T-helper 2 cell treated with Interferon-gamma antibody and Interleukin-4, amounts not matched to agents 5 μg/mL and 100 μg/mL, for 36 hours (primary cell): ENCODE measurements around the gene AP4S1.

ENCODE experiments used
- DNase-seq: peaks from one replicate; pipeline ENCODE4 v3.0.0; 2021; ENCODE audit warnings: low spot score
- H3K27ac Mint-ChIP-seq: one replicate; pipeline ENCODE4 v1.8.0; 2021; ENCODE audit warnings: mild to moderate bottlenecking, mixed read lengths
- H3K27me3 Mint-ChIP-seq: one replicate; pipeline ENCODE4 v1.8.0; 2021; ENCODE audit warnings: low read depth, mixed read lengths
- H3K36me3 Mint-ChIP-seq: one replicate; pipeline ENCODE4 v1.8.0; 2021; ENCODE audit warnings: low read depth, mixed read lengths
- H3K4me1 Mint-ChIP-seq: one replicate; pipeline ENCODE4 v1.8.0; 2021; ENCODE audit warnings: low read depth, mixed read lengths
- H3K4me3 Mint-ChIP-seq: one replicate; pipeline ENCODE4 v1.8.0; 2022; ENCODE audit warnings: mild to moderate bottlenecking, moderate library complexity, mixed read lengths
- H3K9me3 Mint-ChIP-seq: one replicate; pipeline ENCODE4 v1.8.0; 2021; ENCODE audit warnings: mixed read lengths

The AP4S1 gene

DNA sequence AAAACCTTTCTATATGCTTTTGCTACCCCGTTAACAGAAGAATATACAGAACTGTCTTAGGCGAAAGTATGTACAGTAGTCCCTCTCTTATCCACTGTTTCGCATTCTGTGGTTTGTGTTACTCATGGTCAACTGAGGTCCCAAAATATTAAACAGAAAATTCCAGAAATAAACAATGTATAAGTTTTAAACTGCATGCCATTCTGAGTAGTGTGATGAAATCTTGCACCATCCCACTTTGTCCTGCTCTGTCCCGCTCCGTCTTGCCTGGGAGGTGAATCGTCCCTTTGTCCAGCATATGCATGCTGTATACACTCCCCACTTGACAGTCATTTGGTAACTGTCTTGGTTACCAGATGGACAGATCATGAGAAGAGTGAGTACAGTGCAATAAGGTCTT, 70.8 kb downstream of the AP4S1 start:
- no peaks in the 10 kb centered on the region for H3K4me1 Mint-ChIP-seq
- no peaks in the 10 kb centered on the region for H3K9me3 Mint-ChIP-seq
- no peak for DNase-seq
- no peak overlapping the region for H3K4me3 Mint-ChIP-seq
- no peaks in the 10 kb centered on the region for H3K27me3 Mint-ChIP-seq
- no peak overlapping the region for H3K27ac Mint-ChIP-seq
- peaks cover 30% of the 10 kb centered on the region for H3K36me3 Mint-ChIP-seq

GRCh38 chr14:31097081-31097480, 71.6 kb downstream of the AP4S1 start:
- Mint-ChIP-seq H3K27ac (no peak overlapping the region), H3K4me1 (no peaks in the 10 kb centered on the region)

DNA sequence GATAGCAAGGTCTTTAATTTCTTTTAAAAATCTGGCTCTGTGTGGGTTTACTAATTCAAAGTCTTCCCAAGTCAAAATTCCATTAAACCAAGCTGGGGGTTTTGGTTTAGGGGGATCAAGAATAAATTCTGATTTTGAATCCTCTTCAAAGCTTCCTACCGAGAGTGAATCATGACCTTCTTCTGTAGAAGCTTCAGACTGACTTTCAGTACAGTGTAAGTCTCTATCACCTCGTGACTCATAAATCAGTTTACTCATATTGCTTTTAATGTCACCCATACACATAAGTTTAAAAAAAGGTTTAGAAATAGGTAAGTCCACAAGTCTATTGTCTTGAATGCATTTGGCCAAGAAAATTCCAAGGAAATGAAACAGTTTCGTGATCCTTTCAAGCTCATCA, 81.3 kb downstream of the AP4S1 start:
- Mint-ChIP-seq H3K36me3 (peaks cover 60% of the 10 kb centered on the region), H3K27ac (no peak overlapping the region), H3K9me3 (peaks cover 4% of the 10 kb centered on the region), H3K4me1 (peaks cover 1% of the 10 kb centered on the region), H3K4me3 (no peak overlapping the region), H3K27me3 (no peaks in the 10 kb centered on the region)
- DNase-seq: no peak

More at GRCh38 chr14:31097081-31097480, 71.6 kb downstream of the AP4S1 start:
- Mint-ChIP-seq H3K27me3 (no peaks in the 10 kb centered on the region), H3K4me3 (no peak overlapping the region), H3K36me3 (peaks cover 38% of the 10 kb centered on the region), H3K9me3 (no peaks in the 10 kb centered on the region)
- DNase-seq: no peak

- no peaks in the 10 kb centered on the region for H3K27me3 Mint-ChIP-seq
- H3K9me3 Mint-ChIP-seq: no peaks in the 10 kb centered on the region
- H3K4me1 Mint-ChIP-seq: peaks cover 1% of the 10 kb centered on the region
- H3K36me3 Mint-ChIP-seq: peaks cover 53% of the 10 kb centered on the region
- DNase-seq: no peak
- no peak overlapping the region for H3K4me3 Mint-ChIP-seq
- no peak overlapping the region for H3K27ac Mint-ChIP-seq
Measured at GRCh38 chr14:31109257-31109656, 83.8 kb downstream of the AP4S1 start.

DNA sequence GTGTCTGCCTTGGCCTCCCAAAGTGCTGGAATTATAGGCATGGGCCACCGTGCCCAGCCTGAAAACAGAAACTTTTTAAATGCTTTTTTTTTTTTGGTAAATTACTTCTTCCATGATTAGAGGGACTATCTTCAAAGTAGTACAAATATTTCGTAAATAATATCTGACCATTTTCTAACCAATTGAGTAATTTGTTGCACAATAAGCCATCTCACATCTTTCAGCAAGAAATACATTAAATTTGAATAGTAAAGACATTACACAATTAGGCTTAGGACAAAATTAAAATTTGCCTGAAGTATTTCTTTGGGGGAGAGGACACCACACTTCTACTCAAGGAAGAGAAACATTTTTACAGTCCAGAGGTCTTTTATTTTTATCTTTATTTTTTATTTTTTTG, 85.4 kb downstream of the AP4S1 start:
- peaks cover 48% of the 10 kb centered on the region for H3K36me3 Mint-ChIP-seq
- no peak for DNase-seq
- H3K27me3 Mint-ChIP-seq: no peaks in the 10 kb centered on the region
- no peak overlapping the region for H3K4me3 Mint-ChIP-seq
- peaks cover 1% of the 10 kb centered on the region for H3K4me1 Mint-ChIP-seq
- no peaks in the 10 kb centered on the region for H3K9me3 Mint-ChIP-seq
- H3K27ac Mint-ChIP-seq: no peak overlapping the region

- Mint-ChIP-seq H3K9me3 (no peaks in the 10 kb centered on the region), H3K27ac (no peak overlapping the region), H3K27me3 (no peaks in the 10 kb centered on the region), H3K36me3 (peaks cover 54% of the 10 kb centered on the region), H3K4me3 (no peak overlapping the region), H3K4me1 (no peaks in the 10 kb centered on the region)
- no peak for DNase-seq
Measured at GRCh38 chr14:31113794-31114193, 88.3 kb downstream of the AP4S1 start.

DNA sequence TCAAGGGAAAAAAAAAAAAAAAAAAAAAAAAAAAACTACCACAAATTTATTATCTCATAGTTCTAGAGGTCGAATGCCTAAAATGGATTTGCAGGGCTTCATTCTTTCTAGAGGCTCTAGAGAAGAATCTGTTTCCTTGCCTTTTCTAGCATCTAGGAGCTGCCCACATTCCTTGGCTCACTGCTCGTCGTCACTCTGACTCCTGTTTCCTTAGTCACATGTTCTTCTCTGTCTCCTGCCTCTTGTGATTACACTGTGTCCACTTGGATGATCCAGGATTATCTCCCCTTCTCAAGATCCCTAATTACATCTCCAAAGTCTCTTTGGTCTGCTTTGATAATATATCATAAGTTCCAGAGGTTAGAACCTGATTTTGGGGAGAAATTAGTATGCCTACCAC, 93.4 kb downstream of the AP4S1 start:
- Mint-ChIP-seq H3K9me3 (no peaks in the 10 kb centered on the region), H3K36me3 (peaks cover 59% of the 10 kb centered on the region), H3K4me1 (peaks cover 9% of the 10 kb centered on the region), H3K4me3 (no peak overlapping the region), H3K27me3 (no peaks in the 10 kb centered on the region), H3K27ac (peak overlapping the region; percentile 56)
- DNase-seq: no peak

GRCh38 chr14:31122098-31122611, 96.7 kb downstream of the AP4S1 start:
- DNase-seq: no peak
- Mint-ChIP-seq H3K27me3 (no peaks in the 10 kb centered on the region), H3K4me1 (peaks cover 20% of the 10 kb centered on the region), H3K4me3 (no peak overlapping the region), H3K27ac (no peak overlapping the region), H3K9me3 (no peaks in the 10 kb centered on the region), H3K36me3 (peaks cover 60% of the 10 kb centered on the region)

DNA sequence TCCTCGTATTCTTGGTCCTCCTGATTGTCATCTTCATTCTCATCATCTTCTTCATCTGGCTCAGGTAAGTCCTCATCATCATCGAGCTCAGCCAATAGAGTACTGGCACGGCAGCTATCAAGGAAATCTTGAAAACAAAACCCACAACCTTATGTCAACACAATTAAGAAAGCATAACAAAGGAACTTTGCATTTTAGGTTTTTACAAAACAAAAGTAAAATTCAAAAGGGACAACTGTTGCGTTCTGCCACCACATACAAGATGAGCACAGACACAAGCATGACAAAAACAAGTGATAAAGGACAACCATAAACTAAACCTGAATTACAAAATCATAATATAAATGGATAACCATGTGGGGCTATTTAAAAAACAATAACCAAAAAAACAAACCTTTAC, 97.5 kb downstream of the AP4S1 start:
- no peak for DNase-seq
- Mint-ChIP-seq H3K4me1 (peaks cover 27% of the 10 kb centered on the region), H3K27me3 (no peaks in the 10 kb centered on the region), H3K27ac (no peak overlapping the region), H3K36me3 (peaks cover 64% of the 10 kb centered on the region), H3K4me3 (no peak overlapping the region), H3K9me3 (no peaks in the 10 kb centered on the region)

DNA sequence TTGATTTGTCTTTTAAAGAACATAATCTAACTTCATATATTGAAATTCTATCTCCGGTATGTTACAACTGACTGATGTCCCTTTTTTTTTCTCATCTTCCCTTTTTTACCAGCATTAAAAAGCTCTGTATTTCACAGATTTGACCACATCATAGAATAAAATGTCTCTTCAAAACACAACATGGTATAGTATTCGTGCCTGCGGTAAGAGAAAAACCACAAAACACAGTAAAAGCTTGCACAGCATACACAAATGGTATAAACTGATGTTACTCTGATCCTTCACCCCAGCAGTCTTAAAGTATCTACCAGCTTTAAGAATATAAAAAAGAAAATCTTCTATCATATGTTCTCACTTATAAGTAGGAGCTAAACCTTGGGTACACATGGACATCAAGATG, 98.7 kb downstream of the AP4S1 start:
- DNase-seq: no peak
- no peaks in the 10 kb centered on the region for H3K27me3 Mint-ChIP-seq
- peak overlapping the region; percentile 58 for H3K27ac Mint-ChIP-seq
- H3K36me3 Mint-ChIP-seq: peaks cover 63% of the 10 kb centered on the region
- peaks cover 37% of the 10 kb centered on the region for H3K4me1 Mint-ChIP-seq
- H3K4me3 Mint-ChIP-seq: peak overlapping the region; percentile 34
- H3K9me3 Mint-ChIP-seq: no peaks in the 10 kb centered on the region

- Mint-ChIP-seq H3K36me3 (peaks cover 62% of the 10 kb centered on the region), H3K27me3 (no peaks in the 10 kb centered on the region), H3K4me1 (peaks cover 38% of the 10 kb centered on the region), H3K27ac (peak overlapping the region; percentile 50), H3K4me3 (peak overlapping the region; percentile 10), H3K9me3 (no peaks in the 10 kb centered on the region)
- no peak for DNase-seq
Measured at GRCh38 chr14:31125231-31125630, 99.8 kb downstream of the AP4S1 start.

DNA sequence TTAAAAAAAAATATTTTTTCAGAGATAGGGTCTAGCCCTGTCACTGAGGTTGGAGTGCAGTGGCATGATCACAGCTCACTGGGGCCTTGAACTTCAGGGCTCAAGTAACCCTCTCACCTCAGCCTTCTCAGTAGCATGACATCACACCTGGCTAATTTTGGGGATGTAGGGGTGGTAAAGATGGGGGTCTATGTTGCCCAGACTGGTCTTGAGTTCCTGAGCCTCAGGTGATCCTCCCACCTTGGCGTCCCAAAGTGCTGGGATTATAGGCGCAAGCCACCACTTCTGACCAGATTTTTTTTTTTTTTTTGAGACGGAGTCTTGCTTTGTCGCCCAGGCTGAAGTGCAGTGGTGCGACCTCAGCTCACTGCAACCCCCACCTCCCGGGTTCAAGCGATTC, 101.2 kb downstream of the AP4S1 start:
- Mint-ChIP-seq H3K4me1 (peaks cover 42% of the 10 kb centered on the region), H3K9me3 (no peaks in the 10 kb centered on the region), H3K36me3 (peaks cover 63% of the 10 kb centered on the region), H3K27ac (peak overlapping the region; percentile 20), H3K4me3 (no peak overlapping the region), H3K27me3 (no peaks in the 10 kb centered on the region)
- no peak for DNase-seq

GRCh38 chr14:31127690-31128089, 102.2 kb downstream of the AP4S1 start:
- H3K4me1 Mint-ChIP-seq: peaks cover 42% of the 10 kb centered on the region
- peak; percentile 58 for DNase-seq
- peak overlapping the region; percentile 80 for H3K27ac Mint-ChIP-seq
- H3K4me3 Mint-ChIP-seq: peak overlapping the region; percentile 28
- peaks cover 56% of the 10 kb centered on the region for H3K36me3 Mint-ChIP-seq
- H3K9me3 Mint-ChIP-seq: no peaks in the 10 kb centered on the region
- H3K27me3 Mint-ChIP-seq: no peaks in the 10 kb centered on the region

DNA sequence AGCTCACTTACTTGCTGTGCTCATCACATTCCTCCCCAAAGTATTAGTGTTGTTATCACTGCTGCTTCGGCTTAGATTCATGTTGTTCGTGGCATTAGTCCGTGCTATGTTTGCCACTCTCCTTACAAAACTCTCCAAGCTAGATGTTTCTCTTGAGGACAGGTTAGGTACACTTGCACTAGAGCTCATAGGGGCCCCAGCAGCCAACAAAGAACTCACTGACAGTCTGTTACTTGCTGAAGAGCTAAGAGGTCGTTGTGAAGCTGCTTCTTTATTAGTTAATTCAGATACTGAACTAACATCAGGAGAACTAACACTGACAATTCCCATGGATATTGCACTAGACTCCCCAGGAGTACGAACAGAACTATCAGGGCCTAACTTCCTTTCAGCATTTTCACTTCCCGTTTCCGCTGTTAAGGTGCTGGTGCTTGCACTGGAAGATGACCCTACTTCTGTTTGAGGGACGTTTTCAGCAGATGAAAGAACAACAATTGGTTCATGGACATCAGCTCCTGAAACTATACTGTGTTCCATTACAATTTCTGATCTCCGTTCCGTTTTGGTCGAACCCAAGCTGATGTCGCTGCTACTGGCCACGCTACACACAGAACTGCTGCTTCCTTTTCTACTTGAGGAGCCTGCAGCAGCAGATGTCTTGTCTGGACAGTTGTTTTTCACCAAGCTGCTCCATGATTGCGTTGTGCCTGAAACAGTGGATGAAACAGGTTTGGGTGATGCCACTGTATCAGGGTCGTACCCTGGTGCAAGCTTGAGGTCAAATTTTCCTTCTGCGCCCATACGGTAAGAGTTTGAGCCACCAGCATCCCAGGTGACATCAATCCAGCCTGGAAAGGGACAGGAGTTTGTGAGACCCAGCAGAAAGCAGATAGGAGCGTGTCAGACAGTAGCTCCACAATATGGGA, 103.4 kb downstream of the AP4S1 start:
- peaks cover 33% of the 10 kb centered on the region for H3K4me1 Mint-ChIP-seq
- no peak for DNase-seq
- peak overlapping the region; percentile 80 for H3K27ac Mint-ChIP-seq
- no peaks in the 10 kb centered on the region for H3K9me3 Mint-ChIP-seq
- peak overlapping the region; percentile 17 for H3K4me3 Mint-ChIP-seq
- no peaks in the 10 kb centered on the region for H3K27me3 Mint-ChIP-seq
- peaks cover 53% of the 10 kb centered on the region for H3K36me3 Mint-ChIP-seq
